Heart right ventricle (tissue), 16 donors: Measurements from ENCODE around the gene CST6. TPM values are rescaled to one million over a fixed set of nuclear protein-coding genes. Genes with fewer than 3 reads are reported as not detected.
A peak's percentile ranks its signal among the peaks of the same experiment; 100 is the strongest.

Source experiments
- ATAC-seq, 8 donors: fragments of 200-7000 bp; cut with Tn5 transposase; one replicate each; pipeline ENCODE4 v1.9.1; 2020; ENCODE audit warnings: mild to moderate bottlenecking in 8 of 8, moderate library complexity in 8 of 8, moderate number of reproducible peaks in 1 of 8
- DNase-seq, 2 donors: peaks; one replicate each; pipeline ENCODE4 v3.0.0-alpha.2; 2020
- H3K27ac ChIP-seq, 10 donors: fragments of 200-600 bp; sonication (generic) in 2 of 10; one replicate each; pipeline versions ENCODE4 v1.5.0 to v1.8.0; 2020 to 2022; ENCODE audit warnings: mild to moderate bottlenecking in 3 of 10
- H3K27me3 ChIP-seq, 7 donors: fragments of 200-600 bp; one replicate each; pipeline ENCODE4 v1.8.0; 2021 to 2022; ENCODE audit warnings: mild to moderate bottlenecking in 2 of 7
- H3K36me3 ChIP-seq, 9 donors: fragments of 200-600 bp; sonication (generic) in 1 of 9; one replicate each; pipeline versions ENCODE4 v1.5.0 to v1.8.0; 2020 to 2022; ENCODE audit warnings: mild to moderate bottlenecking in 2 of 9
- H3K4me1 ChIP-seq, 9 donors: fragments of 200-600 bp; sonication (generic) in 1 of 9; one replicate each; pipeline versions ENCODE4 v1.5.0 to v1.8.0; 2020 to 2022; ENCODE audit warnings: mild to moderate bottlenecking in 4 of 9
- H3K4me3 ChIP-seq, 10 donors: fragments of 200-600 bp; sonication (generic) in 2 of 10; one replicate each; pipeline versions ENCODE4 v1.5.0 to v1.8.0; 2020 to 2022; ENCODE audit warnings: mild to moderate bottlenecking in 7 of 10, moderate library complexity in 2 of 10
- H3K9me3 ChIP-seq, 11 donors: fragments of 200-600 bp in 10 of 11; sonication (generic) in 2 of 11; one replicate each; pipeline versions ENCODE4 v1.5.0 to v1.8.0; 2013 to 2022; ENCODE audit warnings: mild to moderate bottlenecking in 2 of 11, control low read depth in 1 of 11, moderate library complexity in 1 of 11
- WGBS, 2 donors: extraction: QIAGEN DNeasy Blood & Tissue Kit; methylation state at CpG; one replicate each; pipeline ENCODE4 v1.1.7; 2013; ENCODE audit warnings: inconsistent platforms in 1 of 2; 5-methylcytosine and 5-hydroxymethylcytosine counted together
- intact Hi-C, 10 donors: fragments of 100-400 bp; cut with DNase I; formaldehyde crosslinking; loops; one replicate each; pipeline versions ENCODE4 v1.11.1 to v1.14.2; 2022
- polyA plus RNA-seq, 2 donors: library from polyadenylated mRNA; stranded (reverse); fragments of 200-250 nt; gene quantifications; one replicate each; pipeline ENCODE4 v1.2.3, GENCODE V29; 2013
- total RNA-seq, 10 donors: library from RNA; stranded (reverse); fragmentation: NEBNext Ultra II Directional in 3 of 10; extraction: Animal tissue kit (Norgen Biotek cat#: 25700) in 3 of 10; gene quantifications; one replicate each; pipeline versions ENCODE4 v1.2.1 to v1.2.4, GENCODE V29; 2021 to 2023
- TF ChIP-seq, protein P1 (sequence below), 9 donors: fragments of 200-600 bp; sonication (generic) in 2 of 9; IDR thresholded peaks; one replicate each; pipeline versions ENCODE4 v1.5.0 to v1.8.0; 2021 to 2022; ENCODE audit warnings: antibody characterized with exemption in 9 of 9, mild to moderate bottlenecking in 5 of 9, moderate library complexity in 1 of 9
- donor health status: Arrhythmogenic right ventricular cardiomyopathy.
- donor health status: ischemic (EF 13 %, LVEDD 7.1; RV severe dilation, severe dysfunction).
- donor health status: healthy with polysubstance abuse.
- donor health status: DM: no; HTN: yes; CAD: no.
- donor health status: DM: no; HTN: no; CAD: no.
- donor health status: ischemic (EF 25% LVEDD 6.9; RV normal size, moderate dysfunction).
- donor health status: ischemic (EF 25% LVEDD 5.7; RV mildly dilated, moderate dysfunction).
- donor health status: healthy.
- donor health status: DM: yes; HTN: yes; CAD: no.
- donor health status: Ischemic cardiomyopathy.
- donor health status: ischemic (EF 35%, LVEDD 5.7; RV mildly dilated, moderate dysfunction).
- donor health status: nonischemic (EF 11% LVEDD 7.7; RV severe dilation, severe dysfunction).
- donor health status: DM: yes; HTN: yes; CAD: no.
- donor health status: PGD.
- donor health status: ischemic (EF 29% LVEDD 5.4; RV normal size, mild dysfunction).
- donor health status: nonischemic (EF 23%, LVEDD 6.1; RV moderate dilation, normal function).

The CST6 gene
- total and polyA plus RNA-seq, 12 donors: 0.35 to 2.6 (median 0.44) TPM; not detected in 7

DNA sequence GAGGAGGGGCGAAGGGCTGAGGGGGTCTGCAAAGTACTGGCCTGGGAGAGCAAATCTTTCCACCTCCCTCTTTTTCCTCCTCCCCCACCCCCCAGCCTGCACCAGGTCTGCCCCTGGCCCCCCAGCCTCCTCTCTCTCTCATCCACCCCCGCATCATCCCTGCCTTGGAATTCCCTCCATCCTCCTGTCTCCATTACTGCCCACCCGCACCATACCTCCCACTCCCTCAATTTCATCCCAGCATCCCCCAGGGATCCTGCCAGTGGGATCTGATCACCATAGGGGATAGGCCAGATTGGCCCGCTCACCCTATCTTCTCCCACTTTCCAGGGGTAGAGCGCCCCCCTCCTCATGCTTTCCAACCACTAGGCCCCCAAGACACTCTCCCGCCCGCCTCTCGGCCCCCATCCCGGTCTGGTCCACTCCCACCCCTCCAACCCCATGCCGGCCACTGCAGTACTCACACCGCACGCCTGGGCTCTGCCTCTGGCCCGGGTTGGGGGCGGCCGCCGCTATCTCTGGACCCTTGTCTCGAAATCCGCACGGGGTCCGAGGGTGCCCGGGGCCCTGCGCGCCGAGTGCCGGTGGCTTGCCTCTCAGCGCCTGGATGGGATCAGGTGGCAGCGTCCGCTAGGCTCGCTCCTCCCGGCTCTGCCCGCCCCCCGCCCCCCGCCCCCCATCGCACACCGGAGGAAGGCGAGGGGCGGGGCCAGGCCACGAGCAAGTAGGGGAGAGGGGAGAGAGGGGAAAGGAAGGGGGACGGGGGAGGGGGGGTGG, 36.9 kb downstream of the CST6 start, which contains the start of gene GAL3ST3:
Gene GAL3ST3 (minus strand): TSS at position 615 of the 777 bp plus-strand sequence. CDS start 3,746 bp downstream, outside the sequence.
- peak within 1 kb of the TSS in 5 of 10 donors; percentile 30 to 77 (median 43) for H3K27ac ChIP-seq
- peaks cover 0 to 6% (median 0%) of the 10 kb centered on the region in 9 donors for H3K36me3 ChIP-seq
- intact Hi-C loops: no loop called here
- WGBS, 2 donors: 9 to 12% methylated on average over 36 to 39 of the region's 39 CpGs
- H3K4me1 ChIP-seq: peaks cover 7 to 57% (median 33%) of the 10 kb centered on the region in 9 donors
- TF ChIP-seq, protein P1, sequence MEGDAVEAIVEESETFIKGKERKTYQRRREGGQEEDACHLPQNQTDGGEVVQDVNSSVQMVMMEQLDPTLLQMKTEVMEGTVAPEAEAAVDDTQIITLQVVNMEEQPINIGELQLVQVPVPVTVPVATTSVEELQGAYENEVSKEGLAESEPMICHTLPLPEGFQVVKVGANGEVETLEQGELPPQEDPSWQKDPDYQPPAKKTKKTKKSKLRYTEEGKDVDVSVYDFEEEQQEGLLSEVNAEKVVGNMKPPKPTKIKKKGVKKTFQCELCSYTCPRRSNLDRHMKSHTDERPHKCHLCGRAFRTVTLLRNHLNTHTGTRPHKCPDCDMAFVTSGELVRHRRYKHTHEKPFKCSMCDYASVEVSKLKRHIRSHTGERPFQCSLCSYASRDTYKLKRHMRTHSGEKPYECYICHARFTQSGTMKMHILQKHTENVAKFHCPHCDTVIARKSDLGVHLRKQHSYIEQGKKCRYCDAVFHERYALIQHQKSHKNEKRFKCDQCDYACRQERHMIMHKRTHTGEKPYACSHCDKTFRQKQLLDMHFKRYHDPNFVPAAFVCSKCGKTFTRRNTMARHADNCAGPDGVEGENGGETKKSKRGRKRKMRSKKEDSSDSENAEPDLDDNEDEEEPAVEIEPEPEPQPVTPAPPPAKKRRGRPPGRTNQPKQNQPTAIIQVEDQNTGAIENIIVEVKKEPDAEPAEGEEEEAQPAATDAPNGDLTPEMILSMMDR (IDR thresholded peaks at IDR 0.05): no peak
- H3K4me3 ChIP-seq: peak within 1 kb of the TSS in 8 of 10 donors; percentile 10 to 47 (median 36)
- DNase-seq: no peak
- no peaks in the 10 kb centered on the region for H3K9me3 ChIP-seq
- ATAC-seq: no peak
- peaks cover 0 to 28% (median 17%) of the 10 kb centered on the region in 7 donors for H3K27me3 ChIP-seq

DNA sequence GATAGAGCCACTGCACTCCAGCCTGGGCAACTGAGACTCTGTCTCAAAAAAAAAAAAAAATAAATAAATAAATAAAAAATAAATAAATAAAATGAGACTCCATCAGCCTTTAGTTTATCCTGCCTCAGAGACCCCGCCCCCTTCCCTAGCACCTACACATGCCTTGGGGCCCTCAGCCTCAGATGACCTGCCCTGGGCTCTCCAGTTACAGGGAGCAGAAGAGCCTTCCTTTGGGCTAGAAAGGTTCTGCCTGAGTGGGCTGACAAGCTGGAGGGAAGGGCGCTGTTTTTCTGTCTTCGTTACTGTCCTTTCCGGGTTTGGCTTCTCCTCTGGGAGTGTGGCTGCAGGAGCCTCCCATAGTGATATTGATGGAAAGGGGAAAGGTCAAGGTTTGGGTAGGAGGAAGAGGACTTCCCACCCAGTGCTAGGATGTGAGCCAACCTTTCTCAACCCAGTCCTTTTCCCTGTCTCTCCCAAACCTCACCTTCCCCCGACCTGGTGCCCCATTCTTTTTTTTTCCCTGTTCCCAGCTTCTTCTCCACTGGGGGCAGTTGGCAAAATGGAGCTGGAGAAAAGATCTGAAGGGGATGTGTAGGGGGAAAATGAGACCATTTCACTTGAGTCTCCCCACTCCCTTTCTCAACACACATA, 38.9 kb downstream of the CST6 start:
- H3K4me1 ChIP-seq: peaks cover 7 to 56% (median 31%) of the 10 kb centered on the region in 9 donors
- peak overlapping the region in 6 of 10 donors; percentile 88 to 97 (median 94) for H3K27ac ChIP-seq
- intact Hi-C loops: no loop called here
- TF ChIP-seq, protein P1 (IDR thresholded peaks at IDR 0.05): no peak
- no peaks in the 10 kb centered on the region for H3K9me3 ChIP-seq
- peak overlapping the region in 1 of 10 donors; percentile 77 for H3K4me3 ChIP-seq
- 75 to 79% methylated on average over 5 of the region's 5 CpGs for WGBS, 2 donors
- ATAC-seq: no peak
- no peak for DNase-seq
- peaks cover 0 to 26% (median 13%) of the 10 kb centered on the region in 9 donors for H3K36me3 ChIP-seq
- H3K27me3 ChIP-seq: peaks cover 0 to 28% (median 17%) of the 10 kb centered on the region in 7 donors

DNA sequence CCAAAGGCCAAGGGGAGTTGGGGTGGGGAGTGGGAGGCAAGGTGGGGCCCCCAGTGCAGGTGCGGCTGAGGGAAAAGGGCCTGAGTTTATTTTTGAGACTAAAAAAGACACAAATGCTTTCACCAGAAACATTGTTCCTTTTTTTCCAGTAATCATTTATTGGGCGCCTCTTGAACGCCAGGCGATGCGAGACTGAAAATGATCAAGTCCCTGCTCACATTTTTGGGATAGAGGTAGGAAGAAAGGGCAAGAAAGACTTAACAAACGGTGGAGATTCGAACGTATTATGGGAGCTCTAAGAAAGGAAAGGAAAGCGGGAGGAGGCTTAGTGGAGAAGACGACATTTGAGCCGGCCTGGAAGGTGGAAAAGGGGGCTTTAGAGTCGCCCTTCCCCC, 39.6 kb downstream of the CST6 start:
- H3K27ac ChIP-seq: peak overlapping the region; percentile 51 to 97 (median 92)
- peak overlapping the region; percentile 77 to 100 (median 97) for H3K4me3 ChIP-seq
- peaks cover 0 to 27% (median 17%) of the 10 kb centered on the region in 7 donors for H3K27me3 ChIP-seq
- WGBS, 2 donors: 31 to 32% methylated on average over 12 of the region's 12 CpGs
- peaks cover 7 to 56% (median 31%) of the 10 kb centered on the region in 9 donors for H3K4me1 ChIP-seq
- no peaks in the 10 kb centered on the region for H3K9me3 ChIP-seq
- H3K36me3 ChIP-seq: peaks cover 0 to 33% (median 19%) of the 10 kb centered on the region in 9 donors
- DNase-seq: no peak
- ATAC-seq: no peak
- intact Hi-C loops: no loop called here
- TF ChIP-seq, protein P1 (IDR thresholded peaks at IDR 0.05): no peak
